22Rv1 (cell line): ENCODE measurements around the gene PRR30.

ENCODE experiments used
- ZFX ChIP-seq: fragments of 450-650 bp; IDR thresholded peaks from 2 replicates; pipeline ENCODE4 v1.6.1; 2017; ENCODE audit warnings: antibody characterized with exemption, borderline replicate concordance
- TF ChIP-seq, protein P1 (sequence below): fragments of 450-650 bp; IDR thresholded peaks from 2 replicates; pipeline ENCODE4 v1.5.1; 2017; ENCODE audit warnings: mild to moderate bottlenecking

DNA sequence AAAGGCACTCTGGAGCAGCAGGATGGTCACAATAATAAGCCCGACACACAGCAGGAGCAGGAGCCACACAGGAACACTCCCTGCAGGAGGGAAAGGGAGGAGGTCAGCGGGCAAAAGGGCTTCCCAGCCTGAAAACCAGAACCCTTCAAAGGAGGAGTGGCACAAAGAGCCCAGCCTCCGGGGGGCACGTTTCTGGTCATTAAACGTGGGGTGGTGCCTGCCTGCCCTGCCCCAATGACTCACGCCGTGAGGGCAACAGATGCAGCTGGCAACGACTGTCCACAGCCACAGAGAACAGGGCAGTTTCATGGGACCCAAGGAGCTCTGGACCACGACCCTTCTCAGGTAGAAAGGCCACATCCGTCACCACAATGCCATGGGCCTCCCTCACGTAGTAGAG, 7.8 kb downstream of the PRR30 start:
- TF ChIP-seq, protein P1, sequence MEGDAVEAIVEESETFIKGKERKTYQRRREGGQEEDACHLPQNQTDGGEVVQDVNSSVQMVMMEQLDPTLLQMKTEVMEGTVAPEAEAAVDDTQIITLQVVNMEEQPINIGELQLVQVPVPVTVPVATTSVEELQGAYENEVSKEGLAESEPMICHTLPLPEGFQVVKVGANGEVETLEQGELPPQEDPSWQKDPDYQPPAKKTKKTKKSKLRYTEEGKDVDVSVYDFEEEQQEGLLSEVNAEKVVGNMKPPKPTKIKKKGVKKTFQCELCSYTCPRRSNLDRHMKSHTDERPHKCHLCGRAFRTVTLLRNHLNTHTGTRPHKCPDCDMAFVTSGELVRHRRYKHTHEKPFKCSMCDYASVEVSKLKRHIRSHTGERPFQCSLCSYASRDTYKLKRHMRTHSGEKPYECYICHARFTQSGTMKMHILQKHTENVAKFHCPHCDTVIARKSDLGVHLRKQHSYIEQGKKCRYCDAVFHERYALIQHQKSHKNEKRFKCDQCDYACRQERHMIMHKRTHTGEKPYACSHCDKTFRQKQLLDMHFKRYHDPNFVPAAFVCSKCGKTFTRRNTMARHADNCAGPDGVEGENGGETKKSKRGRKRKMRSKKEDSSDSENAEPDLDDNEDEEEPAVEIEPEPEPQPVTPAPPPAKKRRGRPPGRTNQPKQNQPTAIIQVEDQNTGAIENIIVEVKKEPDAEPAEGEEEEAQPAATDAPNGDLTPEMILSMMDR: no peak
- no peak for TF ChIP-seq ZFX
